Right cardiac atrium (tissue), 5 donors: ENCODE measurements around the gene DPP9. TPM values are rescaled to one million over a fixed set of nuclear protein-coding genes. Genes with fewer than 3 reads are reported as not detected.
"Not testable (repeated sequence)": the region's sequence is repeated elsewhere in the genome, so short reads cannot be mapped to it uniquely, and the experiment has no call there.

Experiments used
- ATAC-seq, 2 donors: fragments of 200-7000 bp; cut with Tn5 transposase; one replicate each; pipeline versions ENCODE4 v1.8.0 to v1.9.1; 2020; ENCODE audit warnings: moderate library complexity in 2 of 2, mild to moderate bottlenecking in 1 of 2
- DNase-seq, 3 donors: peaks; one replicate each; pipeline ENCODE4 v3.0.0-alpha.2; 2020
- H3K27ac ChIP-seq: one replicate; pipeline ENCODE4 v1.5.1; 2013; ENCODE audit warnings: mild to moderate bottlenecking, low read length, control low read depth, moderate library complexity
- H3K27me3 ChIP-seq: one replicate; pipeline ENCODE4 v1.6.1; 2013; ENCODE audit not compliant: control insufficient read depth, insufficient read depth
- H3K4me1 ChIP-seq: one replicate; pipeline ENCODE4 v1.6.1; 2013; ENCODE audit warnings: low read length; ENCODE audit not compliant: control insufficient read depth, insufficient read depth
- H3K4me3 ChIP-seq: one replicate; pipeline ENCODE4 v1.5.1; 2013; ENCODE audit warnings: low read length, control low read depth
- H3K9me3 ChIP-seq: one replicate; pipeline ENCODE4 v1.6.1; 2013; ENCODE audit warnings: low read length; ENCODE audit not compliant: control insufficient read depth
- WGBS: extraction: QIAGEN DNeasy Blood & Tissue Kit; methylation state at CpG from one replicate; pipeline ENCODE4 v1.1.7; 2013; 5-methylcytosine and 5-hydroxymethylcytosine counted together
- intact Hi-C, 4 donors: fragments of 100-400 bp; cut with DNase I; formaldehyde crosslinking; loops; one replicate each; pipeline versions ENCODE4 v1.11.0 to v1.14.0; 2022 to 2023
- polyA plus RNA-seq: library from polyadenylated mRNA; stranded (reverse); fragments of 200-250 nt; gene quantifications from one replicate; pipeline ENCODE4 v1.2.3, GENCODE V29; 2013
- total RNA-seq, 4 donors: library from RNA; stranded (reverse); fragmentation: NEBNext Ultra II Directional; extraction: Animal tissue kit (Norgen Biotek cat#: 25700); gene quantifications; one replicate each; pipeline ENCODE4 v1.2.1, GENCODE V29; 2021
- donor health status: healthy with polysubstance abuse.
- donor health status: DM: no; HTN: yes; CAD: no.
- donor health status: DM: no; HTN: no; CAD: no.
- donor health status: DM: no; HTN: yes; CAD: no; lungs with severe emphysema.
- donor health status: DM: yes; HTN: yes; CAD: no.

DPP9 gene
- total and polyA plus RNA-seq, 5 donors, result 27.0 to 43.9 (median 36.1) TPM

DNA sequence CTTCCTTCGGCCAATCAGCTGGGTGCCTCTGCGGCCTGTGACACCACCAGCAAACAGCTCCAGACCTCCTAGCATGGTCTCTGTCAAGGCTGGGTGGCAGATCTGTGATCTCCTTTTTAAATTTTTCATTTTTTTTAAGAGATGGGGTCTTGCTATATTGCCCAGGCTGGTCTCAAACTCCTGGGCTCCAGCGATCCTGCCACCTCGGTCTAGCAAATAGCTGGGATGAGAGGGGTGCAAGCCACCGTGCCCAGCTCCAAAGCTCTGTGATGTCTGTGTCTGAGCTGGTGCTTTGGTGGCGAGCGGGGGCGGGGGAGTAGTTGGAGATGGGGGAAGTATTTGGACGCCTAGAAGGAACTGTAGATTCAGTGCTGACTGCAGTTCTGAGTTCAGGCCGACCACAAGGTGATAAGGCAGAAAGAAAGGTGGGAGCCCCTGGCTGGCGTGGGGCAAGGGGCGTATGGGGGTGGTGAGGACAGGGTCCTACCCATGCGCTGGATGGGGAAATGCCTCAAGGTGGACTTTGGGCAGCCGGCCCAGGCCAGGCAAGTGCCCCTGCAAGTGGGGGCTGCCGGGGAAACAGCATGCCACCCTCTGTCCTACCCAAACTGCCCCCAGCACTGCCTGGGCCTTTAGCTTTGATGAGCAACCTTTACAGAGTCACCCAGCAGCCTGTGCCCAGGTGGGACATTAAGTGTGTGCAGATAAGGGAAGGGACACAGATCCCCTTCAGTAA lies 5.5 kb downstream of the DPP9 start:
- DNase-seq (peak in 1 of 3 donors; percentile 38), ATAC-seq (no peak)
- Histone ChIP-seq H3K27me3 (no peaks in the 10 kb centered on the region), H3K27ac (no peak overlapping the region), H3K4me1 (peaks cover 4% of the 10 kb centered on the region), H3K4me3 (no peak overlapping the region), H3K9me3 (no peaks in the 10 kb centered on the region)
- intact Hi-C loops, result no loop called here
- WGBS, result 88% methylated on average over 15 of the region's 15 CpGs

DNA sequence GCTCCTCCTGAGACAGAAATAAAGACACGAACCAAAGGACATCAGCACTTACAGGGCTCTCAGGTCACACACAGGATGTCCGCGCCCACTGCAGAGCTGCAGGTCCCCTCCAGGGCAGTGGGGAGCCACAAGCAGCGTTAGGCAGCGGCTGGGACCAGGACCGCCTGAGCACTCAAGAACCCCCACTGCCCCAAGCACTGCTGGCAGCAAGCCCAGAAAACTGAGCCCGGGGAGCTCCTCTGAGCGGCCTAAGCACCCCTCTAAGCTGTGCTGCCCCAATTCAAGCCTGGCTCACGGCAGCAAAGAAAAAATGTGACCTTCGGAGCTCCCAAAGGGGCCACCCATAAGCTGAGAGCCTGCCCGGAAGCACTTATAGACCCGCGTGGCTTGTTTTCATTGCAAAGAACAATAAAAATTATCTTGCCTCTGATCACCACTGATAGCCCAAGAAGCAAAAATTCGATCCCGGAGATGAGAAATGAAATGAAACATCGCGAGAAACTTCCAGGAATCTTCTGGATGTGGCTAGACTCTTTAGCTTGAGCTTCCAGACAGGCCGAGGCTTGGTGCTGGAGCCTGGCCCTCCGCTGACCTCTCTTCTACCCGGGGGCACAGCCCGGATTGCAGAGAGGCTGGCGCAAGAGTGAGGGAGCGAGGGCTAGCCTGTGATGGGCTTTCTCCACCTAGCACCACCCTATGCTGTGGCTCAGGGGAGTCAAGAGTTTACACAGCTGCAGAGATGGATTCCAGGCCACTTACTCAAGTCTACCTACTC lies 6.3 kb downstream of the DPP9 start:
- DNase-seq, result peak in 1 of 3 donors; percentile 63
- 71% methylated on average over 23 of the region's 23 CpGs for WGBS
- peaks cover under 1% of the 10 kb centered on the region for H3K4me1 ChIP-seq
- intact Hi-C loops, result no loop called here
- no peaks in the 10 kb centered on the region for H3K27me3 ChIP-seq
- no peaks in the 10 kb centered on the region for H3K9me3 ChIP-seq
- H3K4me3 ChIP-seq, result no peak overlapping the region
- no peak for ATAC-seq
- no peak overlapping the region for H3K27ac ChIP-seq

DNA sequence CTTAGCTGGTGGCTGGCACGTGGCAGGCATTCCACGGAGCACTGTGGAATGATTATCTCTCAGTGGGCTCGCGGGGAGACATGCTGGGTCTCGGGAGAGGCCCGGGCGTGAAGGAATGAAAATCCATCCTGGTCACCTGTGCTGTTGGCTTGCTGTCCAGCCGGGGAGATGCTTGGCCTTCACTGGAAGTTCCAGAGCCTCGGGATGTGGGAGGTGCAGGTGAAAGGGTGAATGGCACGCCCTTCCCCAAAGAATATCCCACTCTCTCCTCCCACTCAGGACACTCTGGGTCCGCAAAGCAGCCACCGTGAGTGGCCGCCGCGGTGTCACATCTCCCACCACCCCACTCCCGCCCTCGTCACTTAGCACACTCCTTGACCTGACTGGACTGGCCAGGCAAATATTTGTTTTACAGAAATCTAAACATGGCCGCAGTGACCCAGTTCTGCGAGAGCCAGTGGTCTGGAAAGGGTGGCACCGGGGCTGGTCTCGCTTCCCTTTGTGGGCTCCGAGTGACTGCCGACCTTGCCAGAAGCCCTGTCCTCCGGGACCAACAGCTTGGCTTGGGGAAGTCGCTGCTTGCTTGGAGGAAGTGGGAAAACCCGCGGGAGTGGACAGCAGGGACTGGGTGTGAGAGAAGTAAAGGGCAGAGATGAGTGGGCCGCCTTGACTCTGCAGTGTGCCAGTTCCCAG lies 8.0 kb downstream of the DPP9 start:
- peak; percentile 54 to 81 (median 80) for DNase-seq
- intact Hi-C loops, result no loop called here
- 71% methylated on average over 28 of the region's 28 CpGs for WGBS
- no peaks in the 10 kb centered on the region for H3K4me1 ChIP-seq
- no peak overlapping the region for H3K27ac ChIP-seq
- no peaks in the 10 kb centered on the region for H3K27me3 ChIP-seq
- H3K4me3 ChIP-seq, result no peak overlapping the region
- peak in 1 of 2 donors; percentile 8 for ATAC-seq
- no peaks in the 10 kb centered on the region for H3K9me3 ChIP-seq

DNA sequence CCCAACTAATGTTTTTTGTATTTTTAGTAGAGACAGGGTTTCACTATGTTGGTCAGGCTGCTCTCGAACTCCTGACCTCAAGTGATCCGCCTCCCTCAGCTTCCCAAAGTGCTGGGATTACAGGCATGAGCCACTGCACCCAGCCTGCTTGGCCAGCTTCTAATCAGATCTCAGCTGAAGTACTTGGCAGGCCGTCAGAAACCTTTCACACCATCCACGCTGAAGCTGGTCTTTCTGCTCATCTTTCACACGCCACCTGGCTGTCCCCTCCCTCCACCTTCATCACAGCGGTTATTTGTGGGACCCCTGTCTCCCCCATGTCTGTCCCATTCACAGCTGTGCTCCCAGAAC lies 8.5 kb downstream of the DPP9 start:
- ATAC-seq, intact Hi-C loops, H3K4me3 ChIP-seq, H3K4me1 ChIP-seq, H3K9me3 ChIP-seq, H3K27ac ChIP-seq, H3K27me3 ChIP-seq: not testable (repeated sequence)
- peak in 2 of 3 donors; percentile 36 to 37 for DNase-seq
- WGBS, result 69% methylated on average over 6 of the region's 6 CpGs

DNA sequence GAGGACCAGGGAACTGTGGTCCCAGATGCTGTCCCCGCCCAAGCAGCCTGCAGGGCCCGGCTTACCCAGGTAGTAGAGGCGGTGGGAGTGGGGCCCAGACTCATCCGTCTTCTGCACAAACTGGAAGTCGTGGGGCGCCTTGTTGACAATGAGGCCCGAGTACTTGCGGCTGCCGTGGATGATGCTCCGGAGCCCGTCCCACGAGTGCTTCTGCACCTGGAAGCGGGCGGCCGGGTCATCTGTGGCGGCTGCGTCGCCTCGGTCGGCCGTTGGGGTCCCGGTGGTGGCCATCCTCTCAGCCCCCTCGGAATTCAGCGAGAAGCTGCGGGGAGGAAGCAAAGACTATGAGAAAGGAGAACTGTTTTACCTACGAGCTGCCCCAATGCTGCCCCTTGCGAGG lies 9.6 kb downstream of the DPP9 start:
- peak in 2 of 3 donors; percentile 42 to 59 for DNase-seq
- Histone ChIP-seq H3K27me3 (no peaks in the 10 kb centered on the region), H3K4me1 (peaks cover 3% of the 10 kb centered on the region), H3K9me3 (no peaks in the 10 kb centered on the region), H3K4me3 (no peak overlapping the region), H3K27ac (peak overlapping the region; percentile 30)
- WGBS, result 95% methylated on average over 27 of the region's 27 CpGs
- ATAC-seq, result no peak
- intact Hi-C loops, result no loop called here

DNA sequence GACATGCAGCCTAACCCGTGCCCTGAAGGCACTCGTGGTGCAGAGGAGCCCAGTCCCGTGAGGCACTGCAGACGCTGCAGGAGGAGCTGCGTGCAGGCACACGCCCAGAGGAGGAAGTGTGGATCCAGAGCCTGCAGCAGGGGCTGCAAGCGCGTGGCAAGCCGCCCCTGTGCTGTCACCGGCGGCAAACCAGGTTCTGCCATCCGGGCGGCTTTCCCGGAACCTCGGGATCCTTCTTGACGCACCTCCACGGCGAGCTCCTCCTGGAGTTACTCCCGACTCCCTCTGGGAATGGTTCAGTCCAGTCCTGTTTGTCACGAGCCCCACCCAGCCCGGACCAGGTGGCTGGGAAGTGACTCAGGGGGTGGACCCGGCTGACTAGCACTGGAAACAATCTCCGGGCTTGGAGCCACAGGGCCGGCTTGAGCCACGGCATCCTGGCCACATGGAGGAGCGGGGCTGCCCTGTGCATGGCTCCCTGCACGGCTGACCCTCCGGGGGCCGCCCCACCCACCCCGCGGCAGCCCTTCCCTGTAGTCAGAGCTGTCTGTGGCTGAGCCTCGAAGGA lies 10.2 kb downstream of the DPP9 start:
- H3K27ac ChIP-seq, result peak overlapping the region; percentile 30
- H3K4me1 ChIP-seq, result peaks cover 3% of the 10 kb centered on the region
- H3K27me3 ChIP-seq, result no peaks in the 10 kb centered on the region
- WGBS, result 73% methylated on average over 32 of the region's 32 CpGs
- no peaks in the 10 kb centered on the region for H3K9me3 ChIP-seq
- ATAC-seq (peak; percentile 55 to 87), DNase-seq (peak; percentile 75 to 85 (median 80))
- intact Hi-C loops, result no loop called here
- no peak overlapping the region for H3K4me3 ChIP-seq

DNA sequence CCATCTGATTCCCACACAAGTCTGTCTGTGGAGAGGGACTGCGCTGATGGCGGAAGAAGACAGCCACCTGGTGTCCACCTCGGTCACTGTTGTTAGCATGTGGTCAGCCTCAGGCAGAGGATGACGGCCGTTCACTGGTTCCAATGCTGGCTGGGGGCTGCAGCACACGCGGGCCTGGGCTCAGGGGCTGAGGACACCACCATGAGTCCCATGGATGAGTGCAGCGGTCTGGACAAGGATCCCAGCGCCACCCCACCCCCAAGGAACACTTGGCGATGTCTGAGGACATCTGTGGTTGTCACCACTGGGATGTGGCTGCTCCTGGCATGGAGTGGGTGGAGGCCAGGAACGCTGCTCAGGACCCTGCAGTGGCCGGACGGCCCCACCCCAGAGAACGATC lies 10.9 kb downstream of the DPP9 start:
- Histone ChIP-seq H3K9me3 (no peaks in the 10 kb centered on the region), H3K27ac (peak overlapping the region; percentile 4), H3K4me3 (no peak overlapping the region), H3K27me3 (no peaks in the 10 kb centered on the region), H3K4me1 (peaks cover 6% of the 10 kb centered on the region)
- ATAC-seq (no peak), DNase-seq (peak in 2 of 3 donors; percentile 33 to 54)
- intact Hi-C loops, result no loop called here
- 88% methylated on average over 14 of the region's 14 CpGs for WGBS

DNA sequence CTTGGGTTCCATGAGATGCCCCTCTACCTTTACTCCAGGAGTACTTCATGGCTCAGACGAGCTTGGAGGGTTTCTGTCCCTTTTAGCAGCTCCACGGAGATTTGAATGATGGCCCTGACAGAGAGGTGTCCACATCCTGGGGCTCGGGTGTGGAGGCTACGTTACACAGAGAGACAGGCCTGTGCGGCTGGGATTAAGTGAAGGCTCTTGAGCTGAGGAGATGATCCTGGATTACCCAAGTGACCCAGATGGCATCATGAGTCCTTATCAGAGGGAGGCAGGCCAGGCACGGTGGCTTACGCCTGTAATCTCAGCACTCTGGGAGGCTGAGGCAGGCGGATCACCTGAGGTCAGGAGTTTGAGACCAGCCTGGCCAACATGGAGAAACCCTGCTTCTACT lies 12.4 kb downstream of the DPP9 start:
- ATAC-seq (no peak), DNase-seq (peak in 2 of 3 donors; percentile 10 to 35)
- Histone ChIP-seq H3K9me3 (no peaks in the 10 kb centered on the region), H3K4me3 (no peak overlapping the region), H3K27me3 (no peaks in the 10 kb centered on the region), H3K4me1 (peaks cover 6% of the 10 kb centered on the region), H3K27ac (no peak overlapping the region)
- intact Hi-C loops, result no loop called here
- 93% methylated on average over 8 of the region's 8 CpGs for WGBS

DNA sequence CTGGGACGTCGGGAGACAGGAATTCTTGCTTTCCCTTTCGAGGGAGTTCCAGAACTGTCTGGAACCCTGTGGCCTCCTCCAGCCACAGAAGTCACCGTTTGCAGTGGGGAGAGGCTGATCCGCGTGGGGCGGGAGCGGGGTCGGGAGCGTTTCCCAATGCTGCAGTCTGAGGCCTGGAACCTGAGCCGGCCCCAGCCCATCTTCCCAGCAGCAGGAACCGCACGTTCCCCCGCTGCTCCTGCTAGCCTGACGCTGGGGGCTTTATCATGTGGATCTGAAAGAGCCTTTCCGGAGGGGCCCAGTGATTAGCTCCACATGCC lies 13.4 kb downstream of the DPP9 start:
- peaks cover 6% of the 10 kb centered on the region for H3K4me1 ChIP-seq
- ATAC-seq, result no peak
- 92% methylated on average over 16 of the region's 16 CpGs for WGBS
- H3K9me3 ChIP-seq, result no peaks in the 10 kb centered on the region
- DNase-seq, result peak in 2 of 3 donors; percentile 43 to 44
- H3K27me3 ChIP-seq, result no peaks in the 10 kb centered on the region
- intact Hi-C loops, result no loop called here
- H3K27ac ChIP-seq, result no peak overlapping the region
- no peak overlapping the region for H3K4me3 ChIP-seq

DNA sequence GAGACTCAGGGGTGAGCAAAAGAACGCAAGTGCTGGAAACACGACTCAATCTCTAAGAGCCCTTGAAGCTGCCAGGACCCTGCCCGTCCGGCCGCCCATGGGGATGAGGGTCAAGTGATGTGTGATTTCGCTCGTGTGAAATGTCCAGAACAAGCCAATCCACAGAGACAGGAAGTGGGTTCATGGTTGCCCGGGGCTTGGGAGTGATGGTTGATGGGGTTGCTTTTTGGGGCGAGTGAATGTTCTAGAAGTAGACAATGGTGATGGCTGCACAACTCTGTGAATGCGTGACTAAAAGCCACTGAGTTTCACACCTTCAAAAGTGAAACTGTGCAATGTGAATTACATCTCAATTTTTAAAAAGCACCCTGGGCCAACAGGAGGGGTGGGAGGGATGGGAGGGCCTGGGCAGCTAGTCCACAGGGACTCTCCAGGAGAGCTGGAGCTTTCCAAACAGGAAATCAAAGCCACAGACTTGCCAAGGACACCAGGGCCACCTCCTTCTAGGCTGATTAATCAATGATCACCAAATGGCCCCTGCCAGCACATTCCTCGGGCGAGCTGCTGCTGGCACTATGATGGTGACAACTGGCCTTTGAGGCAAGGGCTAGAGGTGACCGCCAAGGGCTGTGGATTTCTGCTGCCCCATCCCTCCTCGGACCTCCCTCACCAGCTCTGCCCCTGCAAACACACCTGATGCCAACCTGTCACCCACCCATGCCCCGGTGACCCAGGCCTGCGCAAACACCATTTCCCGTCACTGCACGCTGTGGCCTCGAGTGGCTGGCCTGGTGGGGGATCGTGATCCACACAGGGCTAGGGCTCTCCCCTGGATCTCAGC lies 14.0 kb downstream of the DPP9 start:
- intact Hi-C loops, result no loop called here
- DNase-seq (peak in 2 of 3 donors; percentile 47 to 57), ATAC-seq (peak in 1 of 2 donors; percentile 15)
- H3K4me3 ChIP-seq, result no peak overlapping the region
- peaks cover 6% of the 10 kb centered on the region for H3K4me1 ChIP-seq
- peak overlapping the region; percentile 6 for H3K27ac ChIP-seq
- no peaks in the 10 kb centered on the region for H3K27me3 ChIP-seq
- H3K9me3 ChIP-seq, result no peaks in the 10 kb centered on the region
- WGBS, result 75% methylated on average over 20 of the region's 20 CpGs
